Measurements from ENCODE around the gene ZNF263. TPM values are rescaled to one million over a fixed set of nuclear protein-coding genes. Genes with fewer than 3 reads are reported as not detected.

Gene ZNF263
- total and polyA plus RNA-seq, 9 of the 15 experiments (the other 6 are each of a cell fraction or from before 2014, with no cell fraction given) = 4.6 to 48.3 (median 31.8) TPM

GRCh38 chr16:3305109-3306068 lies 22.1 kb downstream of the ZNF263 start, which contains the start of the genes TIGD7 and ZNF75A (continued):
- TF ChIP-seq ZNF76 (CRISPR knock-in tag; IDR thresholded peaks at IDR 0.05; ENCODE audit: borderline replicate concordance) (0 out of 2 replicates have a peak, but pooled peaks have one; percentile 45), MYBL2 (IDR thresholded peaks at IDR 0.05; ENCODE audit: low read depth) (no peak), MYBL2 (CRISPR knock-in tag; IDR thresholded peaks at IDR 0.05; ENCODE audit: borderline replicate concordance) (0 out of 2 replicates have a peak, but pooled peaks have one; percentile 39), PRDM10 (IDR thresholded peaks at IDR 0.05; ENCODE audit: partially characterized antibody) (peak; percentile 4), KAT2B (IDR thresholded peaks at IDR 0.05; ENCODE audit: low read depth, low read length) (no peak), PREB (CRISPR knock-in tag; IDR thresholded peaks at IDR 0.05) (no peak), CBFB (CRISPR knock-in tag; IDR thresholded peaks at IDR 0.05) (peak; percentile 77; the same call in 1 of the 2 replicates), SAFB (IDR thresholded peaks at IDR 0.05; ENCODE audit: borderline replicate concordance, low read depth, low read length) (peak; percentile 65; the same call in 1 of the 2 replicates), NR4A1 (CRISPR knock-in tag; IDR thresholded peaks at IDR 0.05) (no peak), NR4A1 (tag; IDR thresholded peaks at IDR 0.05) (peak; percentile 33; the same call in 1 of the 2 replicates), NONO (IDR thresholded peaks at IDR 0.05; ENCODE audit: low read depth in 2 of 2, low read length in 1 of 2) (peak in 1 of 2 experiments; percentile 34; a peak in 1 of 4 replicates), TAF9B (IDR thresholded peaks at IDR 0.05; ENCODE audit: partially characterized antibody) (peak; percentile 82), ELF1 (tag; IDR thresholded peaks at IDR 0.05) (peak; percentile 89), JUND (IDR thresholded peaks at IDR 0.05; ENCODE audit: borderline replicate concordance, low read depth, low read length) (peak; percentile 18; the same call in 1 of the 2 replicates), JUND (tag; IDR thresholded peaks at IDR 0.05; ENCODE audit: borderline replicate concordance, low read depth, low read length) (peak; percentile 10; the same call in 1 of the 3 replicates), GTF2E2 (tag; IDR thresholded peaks at IDR 0.05) (peak; percentile 78), SRSF9 (IDR thresholded peaks at IDR 0.05; ENCODE audit: borderline replicate concordance, low read depth, low read length) (no peak), MTF1 (CRISPR knock-in tag; IDR thresholded peaks at IDR 0.05; ENCODE audit: borderline replicate concordance) (no peak), HNRNPLL (IDR thresholded peaks at IDR 0.05; ENCODE audit: low read depth, low read length, poor library complexity, severe bottlenecking) (peak; percentile 53), VEZF1 (CRISPR knock-in tag; IDR thresholded peaks at IDR 0.05) (peak; percentile 51)
